Kidney tubule cell (primary cell): ENCODE results near the gene RDH5.

Source experiments
- DNase-seq: peaks from one replicate; pipeline ENCODE4 v3.0.0-alpha.2; 2018; ENCODE audit warnings: low spot score

Gene RDH5, protein sequence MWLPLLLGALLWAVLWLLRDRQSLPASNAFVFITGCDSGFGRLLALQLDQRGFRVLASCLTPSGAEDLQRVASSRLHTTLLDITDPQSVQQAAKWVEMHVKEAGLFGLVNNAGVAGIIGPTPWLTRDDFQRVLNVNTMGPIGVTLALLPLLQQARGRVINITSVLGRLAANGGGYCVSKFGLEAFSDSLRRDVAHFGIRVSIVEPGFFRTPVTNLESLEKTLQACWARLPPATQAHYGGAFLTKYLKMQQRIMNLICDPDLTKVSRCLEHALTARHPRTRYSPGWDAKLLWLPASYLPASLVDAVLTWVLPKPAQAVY

DNA sequence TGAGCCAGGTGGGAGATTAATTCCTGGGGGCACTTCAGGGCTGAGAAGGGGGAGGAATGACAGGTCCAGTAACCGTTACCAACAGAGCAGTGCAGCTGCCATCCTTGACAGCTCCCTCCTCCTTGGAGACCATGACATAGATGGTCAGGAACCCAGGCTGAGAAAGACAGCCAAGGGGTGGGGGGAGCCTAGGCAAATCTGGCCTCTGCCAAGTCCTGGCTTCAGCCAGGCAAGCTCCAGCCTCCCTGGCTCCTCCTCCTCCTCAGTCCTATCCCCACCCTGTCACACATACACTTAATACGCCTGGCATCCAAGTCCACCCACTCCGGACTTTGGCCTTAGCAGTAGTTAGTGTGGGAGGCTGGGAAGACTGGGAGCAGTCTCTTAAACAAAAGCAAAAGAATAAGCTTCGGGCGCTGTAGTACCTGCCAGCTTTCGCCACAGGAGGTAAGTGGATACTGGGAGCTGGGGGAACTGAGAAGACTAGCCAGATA is at the start of gene RDH5:
RDH5 (plus strand) TSS at position 323 of the 494 bp plus-strand sequence. CDS start 792 bp downstream, outside the sequence.
- peak; percentile 84 for DNase-seq

DNA sequence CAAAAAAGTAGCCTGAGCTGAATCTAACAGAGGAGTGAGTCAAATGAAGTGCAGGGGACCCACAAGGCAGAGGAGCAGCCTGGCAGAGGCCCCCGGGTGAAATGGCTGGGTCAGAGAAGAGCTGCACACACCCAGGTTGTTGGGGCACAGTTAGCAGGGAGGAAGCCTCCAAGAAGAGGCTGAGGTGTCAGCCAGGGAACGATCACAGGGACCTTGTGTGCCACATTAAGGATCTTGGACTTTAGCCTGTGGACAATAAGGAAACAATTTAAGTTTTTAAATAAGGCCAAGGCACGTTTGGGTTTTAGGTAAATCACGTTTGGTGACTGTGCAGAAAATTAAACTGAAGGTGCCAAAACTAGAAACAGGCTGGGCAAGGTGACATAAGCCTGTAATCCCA is 48.4 kb upstream of the RDH5 start:
- DNase-seq = no peak

DNA sequence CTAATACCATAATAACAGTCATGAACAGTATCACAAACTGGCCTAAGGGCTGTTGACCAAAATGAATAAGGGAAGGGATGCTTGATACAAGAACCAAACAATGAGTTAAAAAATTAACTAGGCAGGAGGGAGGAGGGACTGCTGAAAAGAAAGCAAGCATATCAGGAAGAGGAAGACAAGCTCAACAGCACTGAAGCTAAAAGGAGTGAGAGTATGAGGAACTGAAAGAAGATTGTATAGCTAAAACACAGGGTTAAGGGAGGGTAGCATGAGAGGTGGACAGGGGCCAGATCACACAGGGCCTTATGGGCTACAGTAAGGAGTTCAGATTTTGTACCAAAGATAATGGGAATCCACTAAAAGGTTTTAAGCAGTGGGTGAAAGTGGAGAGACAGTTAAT is 46.6 kb upstream of the RDH5 start:
- DNase-seq = no peak

- no peak for DNase-seq
Measured at GRCh38 chr12:55675666-55676065, 44.5 kb upstream of the RDH5 start.

DNA sequence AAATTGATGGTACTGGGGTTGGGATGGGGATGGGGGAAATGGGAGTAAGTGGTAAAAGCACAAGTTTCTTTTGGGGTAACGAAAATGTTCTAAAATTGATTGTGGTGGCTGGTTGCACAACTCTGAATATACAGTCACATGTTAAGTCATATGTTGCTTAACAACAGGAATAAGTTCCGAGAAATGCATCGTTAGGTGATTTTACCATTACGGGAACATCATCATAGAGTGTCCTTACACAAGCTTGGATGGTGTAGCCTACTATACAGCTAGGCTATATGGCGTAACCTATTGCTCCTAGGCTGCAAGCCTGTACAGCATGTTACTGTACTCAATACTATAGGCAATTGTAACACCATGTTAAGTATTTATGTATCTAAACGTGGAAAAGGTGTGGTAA is 43.5 kb upstream of the RDH5 start:
- no peak for DNase-seq

DNA sequence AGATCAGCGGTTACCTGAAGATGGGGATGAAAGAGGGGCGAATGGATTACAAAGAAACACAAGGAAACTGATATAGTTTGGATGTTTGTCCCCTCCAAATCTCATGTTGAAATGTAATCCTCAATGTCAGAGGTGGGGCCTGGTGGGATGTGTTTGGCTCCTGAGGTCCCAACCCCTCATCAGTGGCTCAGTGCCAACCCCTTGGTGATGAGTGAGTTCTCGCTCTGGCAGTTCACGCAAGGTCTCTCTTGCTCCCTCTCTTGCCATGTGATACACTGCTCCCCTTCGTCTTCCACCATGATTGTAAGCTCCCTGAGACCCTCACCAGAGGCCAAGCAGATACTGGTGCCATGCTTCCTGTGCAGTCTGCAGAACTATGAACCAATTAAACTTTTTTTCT is 40.5 kb upstream of the RDH5 start:
- no peak for DNase-seq

- peak; percentile 89 for DNase-seq
Measured at GRCh38 chr12:55681142-55682077, 38.8 kb upstream of the RDH5 start.

DNA sequence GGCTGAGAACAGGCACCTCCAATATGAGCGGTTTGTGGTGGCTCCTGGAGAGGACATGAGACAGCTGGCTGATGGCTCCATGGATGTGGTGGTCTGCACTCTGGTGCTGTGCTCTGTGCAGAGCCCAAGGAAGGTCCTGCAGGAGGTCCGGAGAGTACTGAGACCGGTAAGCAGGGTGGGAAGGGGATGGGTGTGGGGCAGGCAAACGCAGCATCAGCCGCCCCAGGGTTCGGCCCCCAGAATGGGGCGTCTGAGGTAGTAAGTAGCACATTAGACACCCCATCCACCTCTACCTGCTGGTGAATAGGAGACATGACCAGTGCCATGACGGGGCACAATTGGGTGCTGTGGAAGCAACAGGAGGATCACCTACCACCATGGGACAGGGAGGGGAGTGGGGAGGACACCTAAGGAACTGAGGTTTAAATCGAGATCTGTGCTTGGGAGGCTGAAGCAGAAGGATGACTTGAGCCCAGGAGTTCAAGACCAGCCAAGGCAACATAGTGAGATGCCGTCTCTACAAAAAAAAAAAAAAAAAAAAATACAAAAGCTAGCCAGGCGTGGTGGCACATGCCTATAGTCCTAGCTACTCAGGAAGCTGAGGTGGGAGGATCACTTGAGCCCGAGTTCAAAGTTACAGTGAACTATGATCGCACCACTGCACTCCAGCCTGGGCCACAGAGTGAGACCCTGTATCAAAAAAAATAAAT is 38.0 kb upstream of the RDH5 start:
- no peak for DNase-seq

- DNase-seq = no peak
Measured at GRCh38 chr12:55683676-55684075, 36.5 kb upstream of the RDH5 start.

- DNase-seq = no peak
Measured at GRCh38 chr12:55684761-55685370, 35.3 kb upstream of the RDH5 start.

DNA sequence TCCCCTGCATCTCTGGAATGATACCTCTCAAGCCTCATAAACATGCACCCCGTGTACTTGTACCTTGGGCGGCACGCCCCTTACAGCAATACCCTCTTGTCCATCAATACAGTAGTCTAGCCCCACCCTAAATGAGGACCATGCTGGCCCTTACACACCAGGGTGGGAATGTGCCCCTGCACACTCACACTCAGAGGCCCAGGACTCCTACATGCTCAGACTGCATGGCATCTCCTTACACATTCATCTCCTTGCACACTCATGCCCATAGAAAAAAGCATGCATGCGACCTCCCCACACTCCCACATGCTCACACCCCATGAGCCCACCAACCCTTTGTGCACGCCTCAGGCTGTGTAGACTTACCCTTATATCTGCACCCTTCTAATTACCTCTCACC is 34.5 kb upstream of the RDH5 start:
- DNase-seq = no peak

DNA sequence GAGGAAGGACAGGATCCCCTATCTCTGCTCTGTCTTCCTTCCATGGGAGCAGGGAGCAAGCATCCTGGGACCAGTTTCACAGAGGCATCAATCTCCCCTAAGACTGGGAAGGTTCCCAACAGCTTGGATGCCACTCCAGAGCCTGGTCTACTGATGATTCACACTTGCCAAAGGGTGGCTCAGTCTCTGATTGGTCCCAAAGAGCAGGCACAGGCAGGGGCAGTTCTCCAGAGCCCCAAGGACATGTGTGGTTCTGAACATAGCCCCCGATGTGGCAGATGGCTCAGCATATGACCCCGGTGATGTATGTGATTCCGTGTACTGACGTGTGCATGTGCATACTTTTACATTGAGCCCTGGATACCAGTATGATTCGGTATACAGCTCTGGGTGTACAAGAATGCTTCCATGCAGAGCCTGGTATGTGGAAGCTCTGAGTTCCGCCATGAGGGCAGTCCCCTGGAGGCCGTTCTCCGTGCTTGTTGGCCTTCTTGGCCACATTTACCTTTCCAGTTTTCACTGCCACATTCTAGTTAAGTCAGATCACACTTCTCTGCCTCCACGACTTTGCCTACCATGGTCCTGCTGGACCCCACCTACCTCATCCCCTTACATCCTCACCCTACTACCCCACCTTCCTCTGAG is 33.7 kb upstream of the RDH5 start:
- no peak for DNase-seq

DNA sequence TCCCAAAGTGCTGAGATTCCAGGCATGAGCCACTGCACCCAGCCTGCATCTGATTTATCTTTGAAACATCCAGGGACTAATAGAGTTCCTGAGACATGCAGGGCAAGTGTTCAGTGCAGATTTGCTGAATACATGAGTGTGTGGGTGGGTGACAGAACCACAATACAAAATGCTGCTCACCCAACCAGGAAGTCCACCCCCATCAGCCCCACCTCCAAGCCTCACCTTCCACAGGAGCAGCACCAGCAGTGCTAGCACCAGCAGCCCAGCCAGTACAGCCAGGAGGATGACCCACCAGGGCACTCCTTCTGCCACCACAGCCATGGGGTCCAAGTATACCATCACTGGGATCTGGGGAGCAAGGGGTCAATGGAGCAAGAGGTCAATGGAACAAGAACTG is 32.4 kb upstream of the RDH5 start:
- DNase-seq = peak; percentile 50

GRCh38 chr12:55688716-55689655 is 31.2 kb upstream of the RDH5 start:
- DNase-seq = no peak

DNA sequence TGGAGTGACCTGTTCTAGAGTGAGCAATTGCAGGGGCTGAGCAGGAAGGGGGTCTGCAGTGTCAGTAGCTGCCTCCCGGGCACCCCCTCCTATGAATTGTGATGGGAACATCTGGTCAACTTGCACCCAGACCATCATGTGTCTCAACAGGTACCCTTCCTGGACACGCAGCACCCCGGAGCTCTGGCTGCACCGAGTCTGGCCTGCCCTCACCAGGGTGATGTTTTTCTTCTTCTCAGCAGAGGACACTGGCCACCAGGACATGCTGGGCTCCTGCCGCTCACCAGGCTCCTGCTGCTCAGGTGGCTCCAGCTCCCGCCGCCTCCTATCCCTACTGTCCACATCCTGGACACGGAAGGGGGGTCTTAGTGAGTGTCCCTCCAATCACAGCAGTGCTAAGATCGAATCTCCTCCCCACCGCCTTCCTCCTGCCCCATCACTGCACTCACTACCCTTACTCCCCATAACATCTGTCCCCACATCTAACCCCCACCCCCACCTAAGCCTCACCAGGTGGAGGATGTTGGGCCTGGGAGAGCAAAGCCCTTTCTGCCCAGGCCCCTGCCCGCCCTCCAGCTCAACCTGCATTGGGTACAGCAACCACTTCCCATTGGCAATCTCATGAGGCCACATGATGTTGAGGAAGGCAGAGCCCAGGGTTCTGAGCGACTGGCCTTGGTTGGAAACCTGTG is 27.4 kb upstream of the RDH5 start:
- no peak for DNase-seq

DNA sequence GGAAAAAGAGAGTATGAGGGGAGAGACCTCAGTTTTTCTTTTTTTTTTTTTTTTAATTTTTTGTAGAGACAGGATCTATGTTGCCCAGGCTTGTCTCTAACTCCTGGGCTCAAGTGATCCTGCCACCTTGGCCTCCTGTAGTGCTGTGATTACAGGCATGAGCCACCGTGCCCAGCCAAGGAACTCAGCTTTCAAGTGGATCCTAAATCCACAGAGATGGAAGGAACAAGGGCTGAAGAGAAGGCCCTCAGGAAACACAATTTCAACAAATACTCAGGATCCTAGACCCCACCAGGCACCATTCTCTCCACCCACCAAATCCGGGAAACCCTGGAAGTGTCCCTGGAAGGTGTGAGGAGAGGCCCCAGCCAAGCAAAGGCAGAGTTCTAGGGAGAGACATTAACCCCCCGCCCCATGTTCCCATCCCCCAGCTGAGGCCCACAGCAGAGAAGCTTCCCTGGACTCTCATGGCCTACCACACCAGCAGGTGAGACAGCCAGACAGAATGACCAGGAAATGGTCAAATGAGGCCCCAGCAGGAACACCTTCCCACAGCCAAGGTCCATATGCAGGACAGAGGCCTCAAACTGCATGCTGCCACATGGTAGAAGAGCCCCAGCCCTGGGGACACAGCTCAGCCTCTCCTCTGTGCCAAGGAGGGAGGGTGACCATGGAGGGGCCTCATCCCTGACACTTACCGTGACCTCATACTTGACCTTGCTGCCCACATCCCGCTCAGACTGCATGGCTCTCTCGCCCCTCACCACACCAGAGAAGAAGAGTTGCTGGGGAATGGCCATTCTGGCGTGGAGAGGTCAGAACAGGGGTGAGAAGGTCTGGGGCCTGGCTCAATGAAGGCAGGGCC is 26.6 kb upstream of the RDH5 start:
- no peak for DNase-seq

DNA sequence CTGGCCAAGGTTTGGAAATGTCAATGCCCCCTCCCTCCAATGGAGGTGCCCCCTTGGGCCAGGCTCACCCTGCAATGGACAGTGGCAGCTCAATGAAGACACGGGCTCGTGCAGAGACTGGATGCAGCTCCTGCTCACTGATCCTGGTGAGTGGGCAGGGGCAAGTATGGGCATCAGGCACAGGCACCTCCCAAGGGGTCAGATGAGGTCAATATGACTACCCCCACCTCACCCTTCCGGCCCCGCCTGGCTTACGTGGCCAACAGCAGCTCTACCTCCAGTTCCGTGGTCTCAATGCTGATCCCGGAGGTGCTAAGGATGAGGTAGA is 26.0 kb upstream of the RDH5 start:
- no peak for DNase-seq

DNA sequence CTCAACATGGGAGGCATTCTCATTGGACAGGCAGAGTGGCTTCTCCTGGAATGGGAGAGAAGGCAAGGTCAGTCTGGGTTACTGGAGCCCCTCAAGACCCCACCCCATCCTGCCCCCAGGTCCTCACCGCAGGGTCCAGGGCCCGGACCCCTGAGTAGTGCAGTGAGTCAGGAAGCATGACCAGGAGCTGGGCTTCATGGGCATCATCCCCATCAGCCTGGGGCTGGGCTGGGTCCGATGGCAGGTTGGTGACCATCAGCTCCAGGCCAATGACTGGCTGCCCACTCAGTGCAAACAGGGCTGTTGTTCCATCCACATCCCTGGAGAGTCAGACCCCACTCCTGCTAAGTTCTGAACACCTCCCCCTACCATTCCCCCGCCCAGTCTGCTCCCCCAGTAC is 25.5 kb upstream of the RDH5 start:
- no peak for DNase-seq

DNA sequence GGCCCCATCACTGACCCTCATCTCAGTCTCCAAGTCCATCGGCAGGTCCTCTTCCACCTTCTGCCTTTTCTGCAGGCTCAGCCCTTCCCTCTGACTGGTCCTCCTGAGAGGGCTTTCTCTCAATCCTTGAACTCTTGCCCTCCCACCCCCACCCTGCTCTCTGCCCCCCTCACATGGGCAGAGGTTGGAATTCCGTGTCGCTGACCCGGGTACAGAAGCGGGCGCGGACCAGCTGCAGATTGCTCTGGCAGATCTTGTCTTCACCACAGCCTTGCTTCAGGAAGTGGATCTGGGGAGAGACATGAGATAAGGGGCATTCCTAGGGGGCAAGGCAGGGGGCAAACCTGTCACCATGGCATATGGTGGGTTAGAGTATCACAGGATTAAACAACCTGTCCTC is 24.8 kb upstream of the RDH5 start:
- DNase-seq = no peak
